Uterus (tissue), 2 donors: Measurements from ENCODE around the gene CSF1R.
"Not testable (repeated sequence)": the region's sequence is repeated elsewhere in the genome, so short reads cannot be mapped to it uniquely, and the experiment has no call there.

ENCODE experiments used
- CTCF ChIP-seq, 4 experiments: fragments of 200-600 bp in 2 of 4; fragments of 450-650 bp in 2 of 4; sonication (generic) in 2 of 4; IDR thresholded peaks; one replicate each; pipeline ENCODE4 v1.5.1; 2016 to 2019; ENCODE audit warnings: antibody characterized with exemption in 4 of 4, mild to moderate bottlenecking in 2 of 4, moderate library complexity in 1 of 4
- POLR2A ChIP-seq, 2 donors: fragments of 450-650 bp; IDR thresholded peaks; one replicate each; pipeline ENCODE4 v1.6.1; 2016; ENCODE audit warnings: antibody characterized with exemption in 2 of 2, mild to moderate bottlenecking in 1 of 2, moderate library complexity in 1 of 2

- not testable (repeated sequence) for TF ChIP-seq POLR2A, CTCF (IDR thresholded peaks at IDR 0.05)
These were observed 58.3 kb downstream of the CSF1R start for GRCh38 chr5:150028047-150028446.
